NCI-H69 (cell line): ENCODE results near the gene CENPH.
"Not testable (repeated sequence)": the region's sequence is repeated elsewhere in the genome, so short reads cannot be mapped to it uniquely, and the experiment has no call there.

Source experiments
- DNase-seq: peaks from one replicate; lab custom pipeline; 2025; lab: John Stamatoyannopoulos, UW

The CENPH gene, protein sequence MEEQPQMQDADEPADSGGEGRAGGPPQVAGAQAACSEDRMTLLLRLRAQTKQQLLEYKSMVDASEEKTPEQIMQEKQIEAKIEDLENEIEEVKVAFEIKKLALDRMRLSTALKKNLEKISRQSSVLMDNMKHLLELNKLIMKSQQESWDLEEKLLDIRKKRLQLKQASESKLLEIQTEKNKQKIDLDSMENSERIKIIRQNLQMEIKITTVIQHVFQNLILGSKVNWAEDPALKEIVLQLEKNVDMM

DNA sequence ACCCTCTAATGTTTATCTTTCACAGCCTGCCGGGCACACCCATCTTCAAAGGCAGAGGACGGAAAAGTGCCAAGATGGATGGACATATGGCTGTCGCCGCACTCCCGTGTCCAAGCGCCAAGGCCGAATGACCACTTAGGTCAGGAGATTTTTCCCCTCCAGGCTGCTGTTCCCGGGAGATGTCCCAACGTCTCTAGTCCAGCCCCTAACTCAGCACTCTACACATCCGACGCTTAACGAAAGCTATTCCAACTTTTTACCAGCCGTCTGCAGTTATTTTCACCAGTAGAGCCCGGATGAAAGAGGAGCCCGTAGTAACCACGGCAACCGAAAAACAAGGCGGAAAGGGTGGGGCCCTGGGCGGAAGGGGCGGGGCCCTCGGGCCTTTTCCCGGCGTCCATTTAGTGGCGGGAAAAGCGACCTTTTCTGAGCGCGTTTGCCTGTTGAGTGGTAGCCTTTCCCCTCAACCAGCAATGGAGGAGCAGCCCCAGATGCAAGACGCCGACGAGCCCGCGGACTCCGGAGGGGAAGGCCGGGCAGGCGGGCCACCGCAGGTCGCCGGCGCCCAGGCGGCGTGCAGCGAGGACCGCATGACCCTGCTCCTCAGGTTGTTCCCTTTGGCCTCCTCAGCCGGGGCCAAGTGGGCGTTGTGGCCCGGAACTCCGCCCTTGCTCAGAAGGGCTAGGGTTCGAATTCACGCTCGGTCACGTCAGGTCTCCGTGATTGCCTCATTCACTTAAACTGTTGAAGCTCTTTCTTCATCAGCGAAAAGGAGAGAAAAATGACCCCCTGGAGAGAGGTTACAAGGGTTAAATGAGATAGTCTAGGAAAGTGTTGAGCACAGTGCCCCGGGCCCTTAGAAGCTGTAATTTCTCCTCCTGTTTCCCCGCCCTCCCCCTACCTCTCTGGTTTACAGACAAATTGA is at the start of gene CENPH:
Gene CENPH (plus strand): TSS at position 422 of the 925 bp plus-strand sequence. CDS start 52 bp downstream, at position 474.
- peak; percentile 96 for DNase-seq

DNA sequence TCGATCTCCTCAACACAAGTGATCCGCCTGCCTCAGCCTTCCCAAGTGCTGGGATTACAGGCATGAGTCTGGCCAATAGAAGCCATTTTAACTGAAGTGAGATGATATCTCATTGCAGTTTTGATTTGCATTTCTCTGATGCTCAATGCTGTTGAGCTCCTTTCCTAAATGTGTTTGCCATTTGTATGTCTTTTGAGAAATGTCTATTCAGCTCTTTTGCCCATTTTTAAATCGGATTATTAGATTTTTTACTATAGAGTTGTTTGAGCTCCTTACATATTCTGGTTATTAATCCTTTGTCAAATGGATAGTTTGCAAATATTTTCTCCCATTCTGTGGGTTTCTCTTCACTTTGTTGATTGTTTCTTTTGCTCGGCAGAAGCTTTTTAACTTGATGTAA is 49.1 kb upstream of the CENPH start:
- DNase-seq = not testable (repeated sequence)

DNA sequence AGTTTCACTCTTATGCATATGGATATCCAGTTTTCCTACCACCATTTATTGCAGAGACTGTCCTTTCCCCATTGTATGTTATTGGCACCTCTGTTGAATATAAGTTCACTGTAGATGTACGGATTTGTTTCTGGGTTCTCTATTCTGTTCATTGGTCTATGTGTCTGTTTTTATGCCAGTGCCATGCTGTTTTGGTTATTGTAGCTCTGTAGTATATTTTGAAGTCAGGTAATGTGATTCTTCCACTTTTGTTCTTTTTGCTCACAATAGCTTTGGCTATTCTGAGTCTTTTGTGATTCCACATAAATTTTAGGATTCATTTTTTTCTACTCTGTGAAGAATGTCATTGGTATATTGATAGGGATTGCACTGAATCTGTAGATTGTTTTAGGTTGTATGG is 48.6 kb upstream of the CENPH start:
- no peak for DNase-seq

DNA sequence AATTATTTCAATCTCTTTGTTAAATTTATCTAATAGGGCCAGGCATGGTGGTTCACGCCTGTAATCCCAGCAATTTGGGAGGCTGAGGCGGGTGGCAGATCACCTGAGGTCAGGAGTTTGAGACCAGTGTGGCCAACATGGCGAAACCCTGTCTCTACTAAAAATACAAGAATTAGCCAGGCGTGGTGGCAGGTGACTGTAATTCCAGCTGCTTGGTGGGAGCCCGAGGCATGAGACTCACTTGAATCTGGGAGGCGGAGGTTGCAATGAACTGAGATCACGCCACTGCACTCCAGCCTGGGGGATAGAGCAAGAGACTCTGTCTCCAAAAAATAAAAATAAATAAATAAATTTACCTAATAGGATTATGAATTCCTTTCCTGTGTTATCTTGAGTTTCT is 40.8 kb upstream of the CENPH start:
- DNase-seq = not testable (repeated sequence)

DNA sequence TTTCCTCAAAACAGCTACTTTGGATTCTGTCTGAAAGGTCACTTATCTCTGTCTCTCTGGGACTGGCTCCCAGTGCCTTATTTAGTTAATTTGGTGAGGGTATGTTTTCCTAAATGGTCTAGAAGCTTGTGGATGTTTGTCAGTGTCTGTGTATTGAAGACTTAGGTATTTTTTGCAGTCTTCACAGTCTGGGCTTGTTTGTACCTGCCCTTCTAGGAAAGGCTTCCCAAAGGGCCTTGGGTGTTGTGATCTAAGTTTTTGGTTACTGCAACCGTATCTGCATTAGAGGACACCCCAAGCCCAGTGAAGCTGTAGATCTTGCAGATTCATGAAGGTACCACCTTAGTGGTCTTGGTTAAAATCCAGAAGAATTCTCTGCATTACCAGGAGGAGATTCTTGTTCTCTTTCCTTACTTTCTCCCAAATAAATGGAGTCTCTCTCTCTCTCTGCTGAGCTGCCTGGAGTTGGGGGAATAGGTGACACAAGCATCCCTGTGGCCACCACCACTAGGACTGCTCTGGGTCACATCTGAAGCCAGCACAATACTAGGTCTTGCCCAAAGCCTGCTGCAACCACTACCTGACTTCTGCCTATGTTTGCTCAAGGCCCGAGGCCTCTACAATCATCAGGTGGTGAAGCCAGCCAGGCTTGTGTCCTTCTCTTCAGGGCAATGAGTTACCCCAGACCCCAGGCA is 40.3 kb upstream of the CENPH start:
- no peak for DNase-seq

DNA sequence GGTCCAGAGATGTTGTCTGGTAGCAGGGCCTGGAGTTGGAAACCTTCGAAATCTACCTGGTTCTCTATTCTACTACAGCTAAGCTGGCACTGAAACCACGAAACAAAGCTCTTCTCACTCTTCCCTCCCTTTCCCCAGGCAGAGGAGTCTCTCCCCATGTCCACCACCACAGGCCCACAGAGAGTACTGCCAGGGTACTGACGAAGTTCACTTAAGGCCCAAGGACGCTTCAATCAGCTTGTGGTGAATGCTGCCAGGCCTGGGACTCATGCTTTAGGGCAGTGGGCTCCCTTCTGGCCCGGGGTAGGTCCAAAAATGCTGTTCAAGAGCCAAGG is 39.7 kb upstream of the CENPH start:
- no peak for DNase-seq

DNA sequence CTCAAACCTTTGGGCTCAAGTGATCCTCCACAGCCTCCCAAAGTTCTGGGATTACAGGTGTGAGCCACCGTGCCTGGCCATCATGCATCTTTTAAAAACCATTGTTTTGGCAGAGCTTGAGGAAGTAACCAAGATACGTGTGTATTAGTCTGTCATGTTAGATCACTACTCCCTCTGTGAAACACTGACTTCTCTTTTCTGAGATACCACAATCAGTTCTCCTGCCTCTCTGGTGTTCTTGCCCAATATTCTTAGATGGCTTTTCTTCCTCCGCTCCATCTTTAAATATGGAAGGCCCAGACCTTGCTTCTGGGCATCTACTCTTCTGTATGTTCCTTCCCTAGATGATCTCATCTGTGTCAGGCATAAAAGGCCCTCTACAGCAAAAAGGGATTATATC is 36.7 kb upstream of the CENPH start:
- no peak for DNase-seq

DNA sequence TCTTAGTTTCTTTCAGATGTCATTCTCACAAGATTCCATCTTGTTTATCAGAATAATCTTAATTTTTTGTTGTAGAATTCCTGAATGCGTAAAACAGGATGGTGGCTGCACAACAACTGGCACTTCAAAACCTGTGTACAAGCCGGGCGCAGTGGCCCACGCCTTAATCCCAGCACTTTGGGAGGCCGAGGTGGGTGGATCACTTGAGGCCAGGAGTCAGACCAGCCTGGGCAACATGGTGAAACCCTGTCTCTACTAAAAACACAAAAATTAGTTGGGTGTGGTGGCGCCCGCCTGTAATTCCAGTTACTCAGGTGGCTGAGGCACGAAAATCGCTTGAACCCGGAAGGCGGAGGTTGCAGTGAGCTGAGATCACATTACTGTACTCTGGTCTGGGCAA is 32.9 kb upstream of the CENPH start:
- DNase-seq = no peak

DNA sequence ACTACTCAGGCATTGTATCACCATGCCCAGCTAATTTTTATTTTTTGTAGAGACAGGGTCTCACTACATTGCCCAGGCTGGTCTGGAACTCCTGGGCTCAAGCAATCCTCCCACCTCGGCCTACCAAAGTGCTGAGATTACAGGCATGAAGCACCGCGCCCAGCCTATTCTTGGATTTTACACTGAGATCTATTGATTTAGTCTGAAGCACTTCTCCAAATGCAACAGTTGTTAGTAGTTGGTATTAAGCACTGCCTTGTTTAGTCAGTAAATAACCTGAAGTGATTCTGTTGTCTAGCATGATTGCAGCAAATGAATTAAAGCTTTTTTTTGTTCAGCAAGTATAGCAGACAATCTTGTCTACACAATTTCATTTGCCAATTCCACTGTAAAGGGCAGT is 31.3 kb upstream of the CENPH start:
- DNase-seq = no peak

DNA sequence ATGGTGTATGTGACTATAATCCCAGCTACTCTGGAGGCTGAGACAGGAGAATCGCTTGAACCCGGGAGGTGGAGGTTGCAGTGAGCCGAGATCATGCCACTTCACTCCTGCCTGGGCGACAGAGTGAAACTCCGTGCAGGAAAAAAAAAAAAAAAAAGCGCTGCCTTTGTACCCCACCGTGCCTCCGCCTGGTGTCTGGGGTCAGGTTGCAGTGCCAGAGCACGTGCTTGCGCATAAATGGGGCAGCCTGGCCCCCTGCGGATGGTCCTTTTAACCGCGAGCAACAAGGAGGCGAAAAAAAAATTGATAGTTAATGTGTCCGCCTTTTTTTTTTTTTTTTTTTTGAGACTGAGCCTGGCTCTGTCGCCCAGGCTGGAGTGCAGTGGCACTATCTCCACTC is 28.7 kb upstream of the CENPH start:
- no peak for DNase-seq

DNA sequence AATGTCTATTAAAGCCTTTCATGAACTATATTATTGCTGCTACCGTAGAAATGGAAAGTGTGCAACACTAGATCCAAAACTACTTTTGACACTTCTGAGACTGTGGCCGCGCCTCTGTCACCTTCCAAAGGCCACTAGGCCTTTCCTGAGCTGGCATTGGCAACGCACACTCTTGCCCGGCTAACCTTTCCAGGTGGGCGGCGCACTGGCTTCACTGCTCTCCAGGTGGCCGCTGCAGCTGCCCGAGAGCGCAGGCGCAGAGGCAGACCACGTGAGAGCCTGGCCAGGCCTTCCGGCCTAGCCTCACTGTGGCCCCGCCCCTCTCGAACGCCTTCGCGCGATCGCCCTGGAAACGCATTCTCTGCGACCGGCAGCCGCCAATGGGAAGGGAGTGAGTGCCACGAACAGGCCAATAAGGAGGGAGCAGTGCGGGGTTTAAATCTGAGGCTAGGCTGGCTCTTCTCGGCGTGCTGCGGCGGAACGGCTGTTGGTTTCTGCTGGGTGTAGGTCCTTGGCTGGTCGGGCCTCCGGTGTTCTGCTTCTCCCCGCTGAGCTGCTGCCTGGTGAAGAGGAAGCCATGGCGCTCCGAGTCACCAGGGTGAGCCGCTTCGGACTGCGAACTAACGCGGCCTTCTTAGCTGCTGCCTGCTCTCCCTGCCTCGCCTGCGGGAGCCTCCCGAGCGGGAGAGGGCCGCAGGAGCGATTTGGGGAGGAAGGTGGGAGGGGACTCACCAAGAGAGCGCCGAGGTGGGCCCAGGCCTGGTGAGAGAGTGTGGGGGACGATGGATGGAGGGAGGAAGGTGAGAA is 22.5 kb upstream of the CENPH start, which contains the start of gene CCNB1:
Gene CCNB1 (plus strand): TSS at position 465 of the 807 bp plus-strand sequence. CDS start 113 bp downstream, at position 578.
- peak; percentile 100 for DNase-seq

DNA sequence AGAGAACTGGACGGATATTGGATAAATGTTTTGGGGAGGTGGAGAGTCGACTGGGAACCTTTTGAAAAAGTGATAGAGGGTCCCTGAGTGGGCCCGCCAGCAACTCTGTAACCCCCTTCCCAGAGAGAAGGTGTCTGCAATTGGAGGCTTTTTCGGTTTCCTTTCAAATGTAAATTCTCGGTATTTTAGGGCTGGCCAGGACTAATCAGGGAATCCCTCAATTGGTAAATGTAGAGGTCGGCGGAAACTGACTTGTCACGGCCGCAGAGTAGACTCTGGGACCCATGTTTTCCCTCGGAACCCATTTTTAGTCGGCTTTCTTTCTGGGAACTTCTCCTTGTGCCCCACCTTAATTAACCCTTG is 21.9 kb upstream of the CENPH start:
- peak; percentile 31 for DNase-seq

DNA sequence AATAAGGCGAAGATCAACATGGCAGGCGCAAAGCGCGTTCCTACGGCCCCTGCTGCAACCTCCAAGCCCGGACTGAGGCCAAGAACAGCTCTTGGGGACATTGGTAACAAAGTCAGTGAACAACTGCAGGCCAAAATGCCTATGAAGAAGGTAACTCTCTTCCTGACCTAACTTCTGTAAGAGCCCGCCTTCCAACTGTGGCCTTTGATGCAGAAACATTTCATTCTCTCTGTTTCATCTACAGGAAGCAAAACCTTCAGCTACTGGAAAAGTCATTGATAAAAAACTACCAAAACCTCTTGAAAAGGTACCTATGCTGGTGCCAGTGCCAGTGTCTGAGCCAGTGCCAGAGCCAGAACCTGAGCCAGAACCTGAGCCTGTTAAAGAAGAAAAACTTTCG is 21.5 kb upstream of the CENPH start:
- peak; percentile 31 for DNase-seq

DNA sequence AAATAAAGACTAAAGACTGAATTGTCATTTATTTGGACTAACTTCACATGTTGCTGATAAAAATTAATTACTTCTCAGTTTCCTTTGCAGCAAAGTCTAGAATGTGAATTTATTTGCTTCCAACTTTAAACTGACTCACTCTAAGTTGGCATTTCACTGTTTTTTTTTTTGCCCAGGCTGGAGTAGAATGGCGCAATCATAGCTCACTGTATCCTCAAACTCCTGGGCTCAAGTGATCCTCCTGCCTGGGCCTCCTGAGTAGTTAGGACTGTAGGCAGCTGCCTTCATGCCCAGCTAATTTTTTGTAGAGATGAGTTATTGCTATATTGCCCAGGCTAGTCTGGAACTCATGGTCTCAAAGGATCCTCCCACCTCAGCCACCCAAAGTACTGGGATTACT is 18.9 kb upstream of the CENPH start:
- no peak for DNase-seq

DNA sequence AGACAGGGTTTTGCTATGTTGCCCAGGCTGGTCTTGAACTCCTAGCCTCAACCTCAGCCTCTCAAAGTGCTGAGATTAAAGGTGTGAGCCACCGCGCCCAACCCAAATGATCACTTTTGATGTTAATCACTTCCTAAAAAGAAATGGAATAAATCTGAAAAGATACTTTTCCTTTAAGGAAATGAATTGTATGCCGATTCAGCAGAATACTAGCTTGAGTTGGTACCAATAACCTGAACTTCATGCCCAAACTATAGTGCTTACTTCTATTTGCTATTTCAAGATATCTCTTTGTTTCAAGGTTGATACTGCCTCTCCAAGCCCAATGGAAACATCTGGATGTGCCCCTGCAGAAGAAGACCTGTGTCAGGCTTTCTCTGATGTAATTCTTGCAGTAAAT is 18.4 kb upstream of the CENPH start:
- no peak for DNase-seq

DNA sequence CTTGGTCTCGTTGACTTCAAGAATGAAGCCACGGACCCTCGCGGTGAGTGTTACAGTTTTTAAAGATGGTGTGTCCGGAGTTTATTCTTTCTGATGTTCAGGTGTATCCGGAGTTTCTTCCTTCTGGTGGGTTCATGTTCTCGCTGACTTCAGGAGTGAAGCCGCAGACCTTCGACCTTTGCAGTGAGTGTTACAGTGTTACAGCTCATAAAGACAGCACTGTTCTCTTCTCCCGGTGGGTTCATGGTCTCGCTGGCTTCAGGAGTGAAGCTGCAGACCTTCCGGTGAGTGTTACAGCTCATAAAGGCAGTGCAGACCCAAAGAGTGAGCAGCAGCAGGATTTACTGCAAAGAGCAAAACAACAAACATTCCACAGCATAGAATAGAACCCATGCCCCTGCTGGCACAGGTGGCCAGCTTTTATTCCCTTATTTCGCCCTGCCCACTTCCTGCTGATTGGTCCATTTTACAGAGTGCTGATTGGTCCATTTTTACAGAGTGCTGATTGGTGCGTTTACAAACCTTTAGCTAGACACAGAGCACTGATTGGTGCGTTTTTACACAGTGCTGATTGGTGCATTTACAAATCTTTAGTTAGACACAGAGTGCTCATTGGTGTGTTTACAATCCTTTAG is 7.6 kb upstream of the CENPH start:
- not testable (repeated sequence) for DNase-seq

DNA sequence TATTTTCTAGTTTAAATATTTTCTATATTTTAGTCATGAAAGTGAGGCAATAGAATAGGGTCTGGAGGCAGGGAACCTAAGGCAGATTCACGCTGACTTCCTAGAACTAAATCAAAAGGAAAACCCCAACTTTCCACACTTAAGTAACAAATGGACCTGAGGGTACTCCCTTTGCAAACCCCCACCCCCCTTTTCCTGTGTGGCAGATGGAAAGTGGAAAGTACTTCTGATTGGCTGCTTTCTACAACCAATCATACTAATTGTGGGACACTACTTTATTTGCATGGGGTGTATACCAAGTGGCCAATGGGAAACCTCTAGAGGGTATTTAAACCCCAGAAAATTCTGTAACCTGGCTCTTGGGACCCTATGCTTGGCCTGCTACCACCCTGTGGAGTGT is 4.8 kb upstream of the CENPH start:
- DNase-seq = no peak

DNA sequence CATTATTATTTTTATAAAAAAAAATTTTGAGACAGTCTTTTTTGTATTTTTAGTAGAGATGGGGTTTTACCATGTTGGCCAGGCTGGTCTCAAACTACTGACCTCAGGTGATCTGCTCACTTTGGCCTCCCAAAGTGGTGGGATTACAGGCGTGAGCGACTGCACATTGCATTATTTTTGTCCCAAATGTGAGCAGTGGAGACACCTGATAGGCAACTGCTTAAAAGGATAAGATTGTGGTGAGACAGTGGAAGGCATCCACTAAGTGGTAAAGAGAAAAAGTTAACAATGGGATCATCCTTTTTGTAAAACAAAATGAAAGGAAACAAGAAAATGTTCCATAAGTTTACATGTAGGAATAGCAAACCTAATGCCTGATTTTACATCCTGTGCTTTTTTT is 2.0 kb upstream of the CENPH start:
- no peak for DNase-seq

DNA sequence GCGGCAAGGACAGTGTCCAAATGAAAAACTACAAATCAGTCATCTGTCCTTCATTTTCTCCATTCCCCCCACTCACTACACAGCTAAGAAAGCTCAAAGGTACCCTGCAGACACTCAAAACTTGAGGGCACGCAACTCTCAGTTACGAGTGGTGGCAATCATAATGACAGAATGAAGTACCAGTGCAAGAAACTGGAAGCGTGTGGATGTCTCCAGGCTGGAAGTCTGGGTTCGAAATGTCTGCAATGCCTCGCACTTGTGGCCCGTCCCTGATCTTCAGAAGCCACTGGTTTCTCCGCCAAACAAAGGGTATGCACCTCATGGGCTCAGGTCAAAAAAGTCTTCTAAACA is 597 bp upstream of the CENPH start:
- DNase-seq = no peak

DNA sequence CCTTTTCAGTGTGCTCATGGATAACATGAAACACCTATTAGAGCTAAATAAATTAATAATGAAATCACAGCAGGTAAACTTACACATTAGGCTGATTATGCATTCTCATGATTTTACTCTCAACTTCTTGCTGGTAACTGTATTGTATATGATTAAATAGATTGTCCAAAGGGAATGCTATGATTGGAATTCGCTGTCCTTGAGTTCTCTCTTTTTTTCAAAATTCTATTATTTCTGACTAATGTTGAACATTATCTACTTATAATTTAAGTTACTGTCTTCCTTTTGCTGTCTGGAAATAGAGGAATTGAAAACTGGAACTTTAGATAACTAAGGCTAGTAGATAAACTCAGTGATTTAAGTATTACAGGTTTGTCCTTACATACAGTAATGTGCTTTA is 13.1 kb downstream of the CENPH start:
- no peak for DNase-seq

DNA sequence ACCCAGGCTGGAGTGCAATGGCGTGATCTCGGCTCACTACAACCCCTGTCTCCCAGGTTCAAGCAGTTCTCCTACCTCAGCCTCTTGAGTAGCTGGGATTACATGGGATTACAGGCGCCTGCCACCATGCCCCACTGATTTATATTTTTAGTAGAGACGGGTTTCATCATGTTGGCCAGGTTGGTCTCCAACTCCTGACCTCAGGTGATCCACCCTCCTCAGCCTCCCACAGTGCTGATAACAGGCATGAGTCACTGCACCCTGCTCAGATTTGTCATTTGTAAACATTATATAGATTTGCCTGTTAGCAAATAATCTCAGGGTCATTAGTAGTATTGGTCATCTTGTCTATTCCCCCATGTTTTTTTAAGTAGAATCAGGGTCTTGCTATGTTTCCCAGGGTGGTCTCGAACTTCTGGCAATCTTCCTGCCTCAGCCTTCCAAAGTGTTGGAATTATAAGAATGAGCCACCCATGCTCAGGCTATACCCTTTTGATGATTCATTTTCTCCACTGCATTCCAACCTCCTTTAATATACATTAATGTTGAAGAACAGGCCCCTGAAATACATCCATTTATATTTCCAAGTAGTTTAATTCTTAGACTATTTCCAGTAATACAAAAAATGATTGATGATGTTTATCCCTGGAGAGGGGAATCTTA is 17.3 kb downstream of the CENPH start:
- no peak for DNase-seq
